SJCRH30 (cell line): Measurements from ENCODE around the gene MYORG. TPM values are rescaled to one million over a fixed set of nuclear protein-coding genes. Genes with fewer than 3 reads are reported as not detected.

Experiments used
- DNase-seq, 2 experiments: peaks; one replicate each; pipeline ENCODE4 v3.0.0-alpha.2; 2015 to 2020
- H3K27ac ChIP-seq: fragments of 250-450 bp; sonication (Bioruptor Pico); 2 replicates; pipeline ENCODE4 v1.5.1; 2020; ENCODE audit warnings: mild to moderate bottlenecking, moderate library complexity
- H3K27me3 ChIP-seq: fragments of 250-450 bp; sonication (Bioruptor Pico); 2 replicates; pipeline ENCODE4 v1.5.1; 2020; ENCODE audit warnings: mild to moderate bottlenecking, moderate library complexity
- H3K36me3 ChIP-seq: fragments of 250-450 bp; sonication (Bioruptor Pico); 2 replicates; pipeline ENCODE4 v1.5.1; 2020; ENCODE audit warnings: mild to moderate bottlenecking, moderate library complexity
- H3K4me1 ChIP-seq: fragments of 250-450 bp; sonication (Bioruptor Pico); 2 replicates; pipeline ENCODE4 v1.5.1; 2020; ENCODE audit warnings: mild to moderate bottlenecking, moderate library complexity
- H3K4me3 ChIP-seq: fragments of 250-450 bp; sonication (Bioruptor Pico); 2 replicates; pipeline ENCODE4 v1.5.1; 2020; ENCODE audit warnings: mild to moderate bottlenecking, moderate library complexity
- H3K9me3 ChIP-seq: fragments of 250-450 bp; sonication (Bioruptor Pico); replicated peaks from 2 replicates; pipeline ENCODE4 v1.5.1; 2020; ENCODE audit warnings: mild to moderate bottlenecking, moderate library complexity
- total RNA-seq: library from RNA; depleted of rRNA; stranded (reverse); fragments of >200 nt; shearing (Covaris generic); gene quantifications from 2 replicates; pipeline ENCODE4 v1.2.3, GENCODE V29; 2014

MYORG gene
- total RNA-seq, 1 experiment from 2014 or later, result 1.8 TPM

DNA sequence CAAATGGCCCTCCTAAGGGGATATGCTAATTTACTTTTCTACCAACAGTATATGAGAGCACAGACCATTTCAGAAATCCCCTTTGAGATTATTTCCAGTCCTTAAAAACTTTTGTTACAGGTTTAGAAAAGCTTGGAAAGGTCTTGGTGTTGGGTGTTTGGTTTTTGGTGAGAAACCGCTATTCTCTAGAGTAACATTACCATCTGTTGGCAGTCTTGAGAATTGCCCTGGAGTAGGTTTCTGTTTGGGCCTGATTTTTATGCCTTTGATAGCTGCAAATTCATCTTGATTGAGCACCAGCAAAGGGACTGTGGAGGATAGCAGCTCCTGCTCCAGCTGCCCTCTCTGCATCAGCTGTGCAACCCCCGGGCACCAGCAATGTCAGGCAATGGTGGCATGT lies 39.3 kb downstream of the MYORG start:
- peaks cover 2% of the 10 kb centered on the region; the same call in 1 of the 2 replicates for H3K36me3 ChIP-seq
- H3K27me3 ChIP-seq, result no peaks in the 10 kb centered on the region
- H3K4me1 ChIP-seq, result no peaks in the 10 kb centered on the region; the same call in 1 of the 2 replicates
- no peaks in the 10 kb centered on the region for H3K9me3 ChIP-seq
- no peak overlapping the region for H3K4me3 ChIP-seq
- peak in 1 of 2 experiments; percentile 17 for DNase-seq
- H3K27ac ChIP-seq, result no peak overlapping the region

DNA sequence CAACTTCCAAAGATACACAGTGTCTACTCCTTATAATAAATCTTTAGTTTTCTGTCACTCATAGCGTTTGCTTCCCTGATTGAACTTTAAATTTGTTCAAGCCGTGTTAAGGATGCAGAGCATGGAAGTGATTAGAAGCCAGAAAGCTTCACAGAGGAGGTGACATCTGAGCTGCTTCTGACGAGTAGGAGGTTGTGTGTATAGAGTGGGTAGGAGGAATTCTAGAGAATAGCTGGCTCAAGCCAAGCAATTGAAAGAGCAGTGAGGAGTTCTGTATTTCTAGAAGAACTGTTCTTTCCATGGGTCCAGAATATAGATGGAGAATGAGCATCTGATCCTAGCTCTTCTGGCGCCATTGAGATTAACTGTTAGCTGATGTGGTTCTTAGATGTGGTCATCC lies 41.3 kb downstream of the MYORG start:
- Histone ChIP-seq H3K36me3 (peaks cover 2% of the 10 kb centered on the region; the same call in 1 of the 2 replicates), H3K27me3 (no peaks in the 10 kb centered on the region), H3K4me1 (no peaks in the 10 kb centered on the region; the same call in 1 of the 2 replicates), H3K9me3 (no peaks in the 10 kb centered on the region), H3K27ac (no peak overlapping the region), H3K4me3 (no peak overlapping the region)
- DNase-seq, result no peak

DNA sequence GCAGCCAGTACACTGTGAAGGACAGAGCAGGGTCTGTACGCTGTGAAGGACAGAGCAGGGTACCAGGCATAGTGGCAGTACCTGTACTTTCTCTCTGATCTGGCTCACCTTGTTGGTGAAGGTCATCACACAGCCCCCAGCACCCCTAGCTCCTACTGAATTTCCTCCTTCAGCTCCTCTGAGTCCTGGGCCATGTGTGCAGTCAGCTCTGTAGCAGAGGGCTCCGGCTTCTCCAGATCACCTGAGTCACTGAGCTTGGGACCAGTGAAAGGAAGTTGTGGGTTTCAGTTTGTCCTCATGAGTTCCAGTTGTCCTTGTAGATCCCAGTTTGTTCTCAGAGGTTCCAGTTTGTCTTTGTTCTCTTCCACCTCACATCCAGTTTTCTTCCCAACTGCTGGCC lies 41.8 kb downstream of the MYORG start:
- Histone ChIP-seq H3K27me3 (no peaks in the 10 kb centered on the region), H3K27ac (no peak overlapping the region), H3K9me3 (no peaks in the 10 kb centered on the region), H3K4me3 (no peak overlapping the region), H3K4me1 (no peaks in the 10 kb centered on the region; the same call in 1 of the 2 replicates), H3K36me3 (peaks cover 2% of the 10 kb centered on the region; the same call in 1 of the 2 replicates)
- DNase-seq, result no peak

GRCh38 chr9:34334337-34334824 lies 42.3 kb downstream of the MYORG start:
- Histone ChIP-seq H3K36me3 (peaks cover 2% of the 10 kb centered on the region; the same call in 1 of the 2 replicates), H3K4me3 (no peak overlapping the region), H3K27ac (no peak overlapping the region), H3K9me3 (no peaks in the 10 kb centered on the region), H3K27me3 (no peaks in the 10 kb centered on the region), H3K4me1 (no peaks in the 10 kb centered on the region; the same call in 1 of the 2 replicates)
- DNase-seq, result peak in 1 of 2 experiments; percentile 67

- H3K27me3 ChIP-seq, result no peaks in the 10 kb centered on the region
- no peak for DNase-seq
- H3K4me3 ChIP-seq, result no peak overlapping the region
- 0 out of 2 replicates have a peak, but pooled peaks cover 2% of the 10 kb centered on the region for H3K36me3 ChIP-seq
- no peaks in the 10 kb centered on the region; the same call in 1 of the 2 replicates for H3K4me1 ChIP-seq
- no peak overlapping the region for H3K27ac ChIP-seq
- H3K9me3 ChIP-seq, result no peaks in the 10 kb centered on the region
Measured at GRCh38 chr9:34333836-34334235, 42.9 kb downstream of the MYORG start.

GRCh38 chr9:34332076-34332964 lies 44.4 kb downstream of the MYORG start:
- Histone ChIP-seq H3K27ac (no peak overlapping the region), H3K9me3 (no peaks in the 10 kb centered on the region), H3K27me3 (no peaks in the 10 kb centered on the region), H3K36me3 (no peaks in the 10 kb centered on the region), H3K4me1 (no peaks in the 10 kb centered on the region; the same call in 1 of the 2 replicates), H3K4me3 (no peak overlapping the region)
- DNase-seq, result peak in 1 of 2 experiments; percentile 39

- Histone ChIP-seq H3K9me3 (no peaks in the 10 kb centered on the region), H3K27me3 (no peaks in the 10 kb centered on the region), H3K4me3 (no peak overlapping the region), H3K27ac (no peak overlapping the region), H3K36me3 (no peaks in the 10 kb centered on the region), H3K4me1 (no peaks in the 10 kb centered on the region; the same call in 1 of the 2 replicates)
- no peak for DNase-seq
Measured at GRCh38 chr9:34331196-34331595, 45.5 kb downstream of the MYORG start.

DNA sequence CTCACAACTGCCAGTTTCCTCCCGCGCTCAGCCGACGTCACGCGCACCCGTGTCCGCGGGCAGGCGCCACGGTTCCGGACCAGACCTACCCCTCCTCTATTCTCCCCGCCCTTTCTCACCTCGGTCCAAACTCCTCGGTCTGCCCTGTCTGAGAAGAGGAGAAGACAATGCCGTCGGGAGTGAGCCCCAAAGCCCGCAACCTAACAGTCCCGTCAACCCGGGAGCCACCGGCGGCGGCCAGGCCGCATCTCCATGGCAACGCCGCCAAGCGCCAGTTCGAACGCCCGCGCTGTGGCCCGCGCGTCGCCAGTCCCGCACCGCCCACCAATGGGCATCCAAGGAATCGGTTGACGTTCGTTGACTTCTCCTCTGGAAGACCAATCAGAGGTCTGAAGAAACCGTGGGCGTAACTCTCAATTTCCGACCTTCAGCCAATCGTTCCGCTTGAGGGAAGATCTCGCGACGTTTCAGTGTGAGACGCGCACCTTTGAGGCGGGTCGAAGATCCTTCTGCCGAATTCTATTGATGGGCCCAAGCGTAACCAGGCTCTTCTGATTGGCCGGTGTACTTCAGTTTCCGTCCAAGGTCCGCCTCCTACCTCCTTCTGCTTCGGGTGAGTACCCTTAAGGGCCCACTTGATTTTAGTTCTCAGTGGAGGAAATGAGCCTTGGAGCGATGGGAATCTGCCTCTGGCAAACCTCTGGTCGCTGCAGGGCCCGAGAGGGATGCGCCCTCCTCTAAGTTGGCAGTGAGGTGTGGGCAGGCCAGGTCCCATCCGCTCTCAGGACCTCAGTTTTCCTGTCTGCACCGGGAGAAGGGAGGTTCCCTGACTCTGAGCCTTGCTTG lies 47.5 kb downstream of the MYORG start, which contains the start of the genes KIF24 and NUDT2:
TSS of gene KIF24 (minus strand) at position 282 of the 846 bp plus-strand sequence. CDS start 17,922 bp downstream, outside the sequence.
TSS of gene NUDT2 (plus strand) at position 583 of the 846 bp plus-strand sequence. CDS start 9,471 bp downstream, outside the sequence.
- peak within 1 kb of the TSS; percentile 69 for H3K27ac ChIP-seq
- no peaks in the 10 kb centered on the region for H3K9me3 ChIP-seq

GRCh38 chr9:34328500-34328986 lies 48.2 kb downstream of the MYORG start:
- Histone ChIP-seq H3K27ac (peak overlapping the region; percentile 69), H3K27me3 (no peaks in the 10 kb centered on the region), H3K4me1 (peaks cover 3% of the 10 kb centered on the region), H3K4me3 (peak overlapping the region; percentile 75), H3K36me3 (no peaks in the 10 kb centered on the region), H3K9me3 (no peaks in the 10 kb centered on the region)
- DNase-seq, result peak in 1 of 2 experiments; percentile 11

More for the DNA sequence above, 47.5 kb downstream of the MYORG start, which contains the start of the genes KIF24 and NUDT2:
- DNase-seq, result peak; percentile 98 to 99
- no peaks in the 10 kb centered on the region for H3K36me3 ChIP-seq
- H3K4me3 ChIP-seq, result peak within 1 kb of the TSS; percentile 75
- no peaks in the 10 kb centered on the region for H3K27me3 ChIP-seq
- H3K4me1 ChIP-seq, result no peaks in the 10 kb centered on the region

DNA sequence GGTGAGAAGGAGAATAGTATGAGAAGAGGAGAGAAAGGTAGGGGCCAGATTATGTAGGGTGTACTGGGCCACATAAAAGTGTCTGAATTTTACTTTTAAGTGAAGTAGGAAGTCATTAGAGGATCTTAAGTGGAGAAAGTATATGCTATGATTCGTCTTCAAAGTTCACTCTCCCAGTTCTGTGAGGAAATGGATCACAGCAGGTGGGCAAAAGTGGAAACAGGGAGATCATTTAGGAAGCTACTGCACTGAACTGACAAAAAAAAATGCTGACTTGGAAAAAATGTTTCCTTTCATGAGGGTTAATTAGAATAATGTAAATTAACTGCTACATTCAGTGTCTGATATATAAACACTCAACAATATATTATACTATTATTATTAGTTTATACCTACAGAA lies 50.0 kb downstream of the MYORG start:
- no peak overlapping the region for H3K27ac ChIP-seq
- no peaks in the 10 kb centered on the region for H3K9me3 ChIP-seq
- no peaks in the 10 kb centered on the region for H3K27me3 ChIP-seq
- no peak for DNase-seq
- H3K4me1 ChIP-seq, result peaks cover 12% of the 10 kb centered on the region
- H3K4me3 ChIP-seq, result no peak overlapping the region
- no peaks in the 10 kb centered on the region for H3K36me3 ChIP-seq

- no peak overlapping the region for H3K4me3 ChIP-seq
- H3K27me3 ChIP-seq, result no peaks in the 10 kb centered on the region
- peaks cover 12% of the 10 kb centered on the region for H3K4me1 ChIP-seq
- peak overlapping the region; percentile 47 for H3K27ac ChIP-seq
- no peaks in the 10 kb centered on the region for H3K9me3 ChIP-seq
- H3K36me3 ChIP-seq, result no peaks in the 10 kb centered on the region
- peak in 1 of 2 experiments; percentile 11 for DNase-seq
Measured at GRCh38 chr9:34322899-34323591, 53.7 kb downstream of the MYORG start.

DNA sequence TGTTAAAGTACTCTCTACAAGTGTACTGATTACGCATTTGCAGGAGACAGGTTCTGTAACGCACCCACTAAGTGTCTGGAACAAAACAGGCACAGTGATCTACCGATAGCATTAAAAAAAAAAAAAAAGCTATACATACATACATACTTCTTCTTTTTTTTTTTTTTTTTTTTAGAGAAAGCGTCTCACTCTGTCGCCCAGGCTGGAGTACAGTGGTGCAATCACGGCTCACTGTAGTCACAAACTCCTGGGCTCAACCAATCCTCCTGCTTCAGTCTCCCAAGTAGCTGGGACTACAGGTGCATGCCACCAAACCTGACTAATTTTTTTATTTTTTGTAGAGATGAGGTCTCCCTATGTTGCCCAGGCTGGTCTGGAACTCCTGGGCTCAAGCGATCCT lies 55.2 kb downstream of the MYORG start:
- no peaks in the 10 kb centered on the region for H3K9me3 ChIP-seq
- no peak overlapping the region for H3K27ac ChIP-seq
- no peaks in the 10 kb centered on the region for H3K27me3 ChIP-seq
- H3K36me3 ChIP-seq, result no peaks in the 10 kb centered on the region
- H3K4me1 ChIP-seq, result peaks cover 12% of the 10 kb centered on the region
- no peak for DNase-seq
- no peak overlapping the region for H3K4me3 ChIP-seq

- Histone ChIP-seq H3K9me3 (no peaks in the 10 kb centered on the region), H3K4me1 (peaks cover 7% of the 10 kb centered on the region), H3K27me3 (no peaks in the 10 kb centered on the region), H3K27ac (no peak overlapping the region), H3K36me3 (no peaks in the 10 kb centered on the region), H3K4me3 (no peak overlapping the region)
- no peak for DNase-seq
Measured at GRCh38 chr9:34318163-34318790, 58.4 kb downstream of the MYORG start.
